DOHH2 (cell line): ENCODE measurements around the gene FAM20C.

ENCODE experiments used
- H3F3A ChIP-seq: fragments of 200-600 bp; sonication (generic), shearing (Covaris generic); 2 replicates; pipeline ENCODE4 v1.6.0; 2016; ENCODE audit warnings: antibody characterized with exemption, mild to moderate bottlenecking; ENCODE audit not compliant: control insufficient read depth, insufficient read depth
- H3K27ac ChIP-seq: fragments of 200-600 bp; sonication (generic); 2 replicates; pipeline ENCODE4 v1.5.1; 2014; ENCODE audit warnings: low read depth, mild to moderate bottlenecking, low read length, moderate library complexity
- H3K27me3 ChIP-seq: fragments of 200-600 bp; sonication (generic); 2 replicates; pipeline ENCODE4 v1.6.1; 2014; ENCODE audit warnings: mild to moderate bottlenecking, low read length, mixed read lengths; ENCODE audit not compliant: control insufficient read depth
- H3K36me3 ChIP-seq: fragments of 200-600 bp; sonication (generic); 2 replicates; pipeline ENCODE4 v1.6.1; 2014; ENCODE audit warnings: mild to moderate bottlenecking, low read length, moderate library complexity, mixed read lengths; ENCODE audit not compliant: control insufficient read depth
- H3K4me1 ChIP-seq: fragments of 200-600 bp; sonication (generic); 2 replicates; pipeline ENCODE4 v1.6.1; 2014; ENCODE audit warnings: mild to moderate bottlenecking, low read length, mixed read lengths; ENCODE audit not compliant: control insufficient read depth
- H3K4me2 ChIP-seq: fragments of 200-600 bp; sonication (generic); 2 replicates; pipeline ENCODE4 v1.6.0; 2014; ENCODE audit warnings: mild to moderate bottlenecking, low read length, moderate library complexity
- H3K4me3 ChIP-seq: fragments of 200-600 bp; sonication (generic); 2 replicates; pipeline ENCODE4 v1.5.1; 2014; ENCODE audit warnings: mild to moderate bottlenecking, low read length, mixed read lengths
- H3K79me2 ChIP-seq: fragments of 200-600 bp; sonication (generic); 2 replicates; pipeline ENCODE4 v1.6.1; 2014; ENCODE audit warnings: mild to moderate bottlenecking, low read length, mixed read lengths; ENCODE audit not compliant: control insufficient read depth
- H3K9me2 ChIP-seq: fragments of 200-600 bp; sonication (generic); replicated peaks from 2 replicates; pipeline ENCODE4 v1.6.1; 2014; ENCODE audit warnings: mild to moderate bottlenecking, low read length, mixed read lengths; ENCODE audit not compliant: control insufficient read depth
- H3K9me3 ChIP-seq: fragments of 200-600 bp; sonication (generic); 2 replicates; pipeline ENCODE4 v1.6.1; 2014; ENCODE audit warnings: antibody characterized with exemption, low read length, mixed read lengths; ENCODE audit not compliant: control insufficient read depth, insufficient read depth
- H4K20me1 ChIP-seq: fragments of 200-600 bp; sonication (generic); 2 replicates; pipeline ENCODE4 v1.6.0; 2014; ENCODE audit warnings: low read depth, mild to moderate bottlenecking, antibody characterized with exemption, low read length, moderate library complexity; ENCODE audit not compliant: control insufficient read depth, insufficient read depth
- EZH2phosphoT487 ChIP-seq: fragments of 200-600 bp; sonication (generic); IDR thresholded peaks from 2 replicates; pipeline ENCODE4 v1.6.1; 2017; ENCODE audit warnings: borderline replicate concordance, mild to moderate bottlenecking, antibody characterized with exemption, low read length, moderate library complexity, mixed read lengths
- TF ChIP-seq, protein P1 (sequence below): fragments of 200-600 bp; sonication (generic); IDR thresholded peaks from one replicate; pipeline ENCODE4 v1.5.1; 2014; ENCODE audit warnings: antibody characterized with exemption, mild to moderate bottlenecking, low read depth, low read length; ENCODE audit not compliant: poor library complexity, severe bottlenecking

The FAM20C gene

DNA sequence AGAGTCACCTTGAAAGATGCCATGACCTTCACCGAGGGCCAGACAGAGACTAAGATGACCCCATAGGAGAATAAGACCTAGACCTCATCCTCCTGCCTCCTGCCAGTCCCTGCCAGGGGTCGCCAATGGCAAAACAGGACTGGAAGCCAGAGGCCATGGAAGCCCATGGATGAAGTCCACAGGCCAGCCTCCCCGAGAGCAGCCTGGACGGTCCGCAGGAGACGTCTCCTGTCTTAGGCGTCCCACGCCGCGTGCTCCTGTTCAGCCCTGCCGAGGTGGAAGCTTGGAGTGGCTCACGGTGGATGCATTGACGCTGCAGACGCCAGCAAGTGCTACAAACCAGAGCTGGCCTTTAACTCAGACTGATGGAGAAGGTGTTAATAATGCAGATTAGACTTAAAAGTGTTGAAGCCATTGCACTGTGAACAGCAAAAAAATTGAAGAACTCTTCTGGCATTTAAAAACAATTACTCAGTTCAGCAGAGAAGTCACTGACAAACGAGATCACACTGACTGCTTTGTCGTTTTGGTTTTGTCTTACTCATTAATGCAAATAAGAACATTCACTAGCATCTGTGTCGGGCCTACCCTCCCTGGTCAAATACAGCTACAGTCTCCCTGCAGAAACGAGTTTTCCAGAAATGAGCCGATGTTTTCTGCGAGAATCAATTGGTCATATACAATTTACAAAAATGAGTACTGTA, 38.1 kb upstream of the FAM20C start:
- Histone ChIP-seq H3K4me1 (peaks cover 8% of the 10 kb centered on the region), H3K27me3 (no peaks in the 10 kb centered on the region), H3K4me2 (no peak overlapping the region), H3K27ac (no peak overlapping the region), H3K36me3 (no peaks in the 10 kb centered on the region), H3K9me2 (no peaks in the 10 kb centered on the region), H3K79me2 (no peaks in the 10 kb centered on the region), H3K9me3 (peaks cover 9% of the 10 kb centered on the region; the same call in 1 of the 2 replicates), H3F3A (no peaks in the 10 kb centered on the region), H4K20me1 (no peaks in the 10 kb centered on the region), H3K4me3 (no peak overlapping the region)
- TF ChIP-seq, protein P1, sequence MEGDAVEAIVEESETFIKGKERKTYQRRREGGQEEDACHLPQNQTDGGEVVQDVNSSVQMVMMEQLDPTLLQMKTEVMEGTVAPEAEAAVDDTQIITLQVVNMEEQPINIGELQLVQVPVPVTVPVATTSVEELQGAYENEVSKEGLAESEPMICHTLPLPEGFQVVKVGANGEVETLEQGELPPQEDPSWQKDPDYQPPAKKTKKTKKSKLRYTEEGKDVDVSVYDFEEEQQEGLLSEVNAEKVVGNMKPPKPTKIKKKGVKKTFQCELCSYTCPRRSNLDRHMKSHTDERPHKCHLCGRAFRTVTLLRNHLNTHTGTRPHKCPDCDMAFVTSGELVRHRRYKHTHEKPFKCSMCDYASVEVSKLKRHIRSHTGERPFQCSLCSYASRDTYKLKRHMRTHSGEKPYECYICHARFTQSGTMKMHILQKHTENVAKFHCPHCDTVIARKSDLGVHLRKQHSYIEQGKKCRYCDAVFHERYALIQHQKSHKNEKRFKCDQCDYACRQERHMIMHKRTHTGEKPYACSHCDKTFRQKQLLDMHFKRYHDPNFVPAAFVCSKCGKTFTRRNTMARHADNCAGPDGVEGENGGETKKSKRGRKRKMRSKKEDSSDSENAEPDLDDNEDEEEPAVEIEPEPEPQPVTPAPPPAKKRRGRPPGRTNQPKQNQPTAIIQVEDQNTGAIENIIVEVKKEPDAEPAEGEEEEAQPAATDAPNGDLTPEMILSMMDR = no peak
- TF ChIP-seq EZH2phosphoT487 = no peak

DNA sequence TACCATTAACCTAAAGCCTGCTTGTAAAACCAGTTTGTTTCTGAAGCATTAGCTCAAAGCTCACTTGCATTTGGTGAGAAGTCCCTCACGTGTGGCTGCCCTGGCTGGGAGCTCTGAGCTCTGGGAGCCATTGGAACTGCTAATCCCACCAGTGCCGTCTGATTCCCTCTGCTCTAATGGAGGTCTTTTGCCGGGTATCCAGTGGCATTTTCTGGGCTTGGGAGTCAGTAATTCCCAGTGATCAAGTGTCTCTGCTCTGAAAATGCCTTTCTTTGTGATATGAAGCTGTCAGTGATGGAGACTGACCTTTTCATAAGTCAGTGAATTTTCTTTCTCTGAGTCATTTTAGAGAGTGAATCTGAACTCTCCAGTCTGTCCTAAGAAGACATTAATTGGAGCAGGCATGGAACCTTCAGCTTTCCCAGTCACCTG, 36.9 kb upstream of the FAM20C start:
- peaks cover under 1% of the 10 kb centered on the region; the same call in 1 of the 2 replicates for H3K9me3 ChIP-seq
- H3K4me1 ChIP-seq = no peaks in the 10 kb centered on the region
- no peaks in the 10 kb centered on the region for H3F3A ChIP-seq
- H3K27ac ChIP-seq = no peak overlapping the region
- H3K4me2 ChIP-seq = no peak overlapping the region
- no peaks in the 10 kb centered on the region for H4K20me1 ChIP-seq
- H3K36me3 ChIP-seq = no peaks in the 10 kb centered on the region
- no peak for TF ChIP-seq EZH2phosphoT487
- TF ChIP-seq, protein P1 = no peak
- H3K4me3 ChIP-seq = no peak overlapping the region
- H3K79me2 ChIP-seq = no peaks in the 10 kb centered on the region
- H3K27me3 ChIP-seq = no peaks in the 10 kb centered on the region
- no peaks in the 10 kb centered on the region for H3K9me2 ChIP-seq

DNA sequence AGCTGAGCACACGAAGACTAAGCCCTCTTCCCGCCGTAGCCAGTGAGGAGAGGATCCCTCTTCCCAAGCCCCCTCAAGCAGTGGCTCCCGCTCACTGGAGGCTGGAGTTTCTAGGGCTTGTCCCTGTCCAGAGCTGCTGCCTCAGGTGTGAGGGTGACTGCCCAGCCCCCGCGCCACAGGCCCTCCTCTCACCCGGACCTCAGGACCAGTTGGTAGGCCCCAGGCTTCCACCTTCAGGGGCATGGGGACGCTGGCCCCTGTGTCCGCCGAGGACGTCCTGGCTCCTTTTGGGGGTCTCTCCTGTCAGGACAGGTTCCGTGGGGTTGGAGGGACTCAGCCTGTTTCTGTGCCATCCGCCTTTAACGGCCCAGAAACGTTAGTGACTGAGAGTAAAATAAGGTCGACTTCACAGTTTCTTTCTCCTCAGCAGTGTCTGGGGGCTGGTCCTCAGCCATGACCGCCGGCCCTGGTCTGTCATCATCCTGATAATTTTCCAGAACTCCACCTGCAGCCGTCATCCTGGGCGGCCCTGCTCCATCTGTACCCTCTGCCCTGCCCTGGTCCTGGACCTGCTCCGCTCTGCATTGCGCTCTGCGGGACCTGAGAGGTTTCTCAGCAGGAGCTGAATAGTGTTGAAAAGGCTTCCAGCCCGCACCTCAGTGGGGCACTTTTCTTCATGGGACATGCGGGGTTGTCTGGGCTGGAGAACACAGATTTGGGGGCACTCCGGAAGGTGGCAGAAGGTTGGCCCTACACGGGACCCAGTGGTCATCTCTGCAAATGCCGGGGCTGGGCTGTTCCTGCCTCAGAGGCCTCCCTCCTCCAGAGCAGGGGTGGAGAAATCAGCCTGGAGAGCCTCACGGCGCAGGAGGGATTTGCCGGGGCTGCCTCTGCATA, 36.0 kb upstream of the FAM20C start:
- no peaks in the 10 kb centered on the region for H3F3A ChIP-seq
- H3K4me2 ChIP-seq = no peak overlapping the region
- no peaks in the 10 kb centered on the region for H3K9me3 ChIP-seq
- no peaks in the 10 kb centered on the region for H3K27me3 ChIP-seq
- no peak for TF ChIP-seq EZH2phosphoT487
- TF ChIP-seq, protein P1 = no peak
- no peak overlapping the region for H3K27ac ChIP-seq
- no peaks in the 10 kb centered on the region for H3K4me1 ChIP-seq
- no peaks in the 10 kb centered on the region for H4K20me1 ChIP-seq
- H3K79me2 ChIP-seq = no peaks in the 10 kb centered on the region
- H3K36me3 ChIP-seq = no peaks in the 10 kb centered on the region
- H3K4me3 ChIP-seq = no peak overlapping the region
- no peaks in the 10 kb centered on the region for H3K9me2 ChIP-seq
